ENCODE data around the gene SPDYA.

DNA sequence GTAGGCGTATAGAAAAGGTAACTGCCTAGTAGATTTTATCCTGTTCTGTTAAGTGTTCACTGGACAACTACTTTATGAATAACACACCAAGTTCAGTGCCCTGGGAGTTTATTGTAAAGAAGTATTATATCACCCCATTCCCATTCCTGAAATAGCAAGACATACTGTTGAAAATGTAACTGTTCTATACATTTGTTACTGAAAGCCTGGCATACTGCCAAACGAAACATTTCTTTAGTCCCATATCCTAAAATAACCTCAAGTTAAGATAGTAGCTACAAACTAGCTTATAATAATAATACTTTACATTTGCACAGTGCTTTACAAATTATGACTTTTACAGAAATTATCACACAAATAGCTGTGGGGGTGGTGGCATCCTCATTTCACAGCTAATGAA lies 25.1 kb downstream of the SPDYA start:
- TF ChIP-seq, protein P1, sequence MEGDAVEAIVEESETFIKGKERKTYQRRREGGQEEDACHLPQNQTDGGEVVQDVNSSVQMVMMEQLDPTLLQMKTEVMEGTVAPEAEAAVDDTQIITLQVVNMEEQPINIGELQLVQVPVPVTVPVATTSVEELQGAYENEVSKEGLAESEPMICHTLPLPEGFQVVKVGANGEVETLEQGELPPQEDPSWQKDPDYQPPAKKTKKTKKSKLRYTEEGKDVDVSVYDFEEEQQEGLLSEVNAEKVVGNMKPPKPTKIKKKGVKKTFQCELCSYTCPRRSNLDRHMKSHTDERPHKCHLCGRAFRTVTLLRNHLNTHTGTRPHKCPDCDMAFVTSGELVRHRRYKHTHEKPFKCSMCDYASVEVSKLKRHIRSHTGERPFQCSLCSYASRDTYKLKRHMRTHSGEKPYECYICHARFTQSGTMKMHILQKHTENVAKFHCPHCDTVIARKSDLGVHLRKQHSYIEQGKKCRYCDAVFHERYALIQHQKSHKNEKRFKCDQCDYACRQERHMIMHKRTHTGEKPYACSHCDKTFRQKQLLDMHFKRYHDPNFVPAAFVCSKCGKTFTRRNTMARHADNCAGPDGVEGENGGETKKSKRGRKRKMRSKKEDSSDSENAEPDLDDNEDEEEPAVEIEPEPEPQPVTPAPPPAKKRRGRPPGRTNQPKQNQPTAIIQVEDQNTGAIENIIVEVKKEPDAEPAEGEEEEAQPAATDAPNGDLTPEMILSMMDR (IDR thresholded peaks at IDR 0.05): no peak
- no peak for TF ChIP-seq POLR2A (IDR thresholded peaks at IDR 0.05)
